ENCODE measurements around the gene A3GALT2. TPM values are rescaled to one million over a fixed set of nuclear protein-coding genes. Genes with fewer than 3 reads are reported as not detected.
A peak's percentile ranks its signal among the peaks of the same experiment; 100 is the strongest.
"Not testable (repeated sequence)": the region's sequence is repeated elsewhere in the genome, so short reads cannot be mapped to it uniquely, and the experiment has no call there.

Gene A3GALT2
- total and polyA plus RNA-seq, 9 donors, result not detected

- Histone ChIP-seq H3K36me3 (no peaks in the 10 kb centered on the region), H3K4me1 (ENCODE audit: insufficient read depth) (no peaks in the 10 kb centered on the region), H3K4me3 (no peak overlapping the region), H3K27me3 (no peaks in the 10 kb centered on the region), H3K9me3 (no peaks in the 10 kb centered on the region), H3K27ac (no peak overlapping the region)
- intact Hi-C loops (cut with DNase I), result no loop called here
- 77 to 83% (median 79%) methylated on average over 2 of the region's 2 CpGs for WGBS, 3 donors
- TF ChIP-seq EP300 (IDR thresholded peaks at IDR 0.05), result no peak
- no peak for TF ChIP-seq POLR2A (IDR thresholded peaks at IDR 0.05)
- TF ChIP-seq CTCF (IDR thresholded peaks at IDR 0.05), result no peak
- DNase-seq, result no peak
Measured at GRCh38 chr1:33316601-33317000, 4.3 kb downstream of the A3GALT2 start.

- no peaks in the 10 kb centered on the region for H3K27me3 ChIP-seq
- intact Hi-C loops (cut with DNase I), result no loop called here
- no peak overlapping the region for H3K4me3 ChIP-seq
- no peaks in the 10 kb centered on the region for H3K4me1 ChIP-seq (ENCODE audit: insufficient read depth)
- H3K36me3 ChIP-seq, result no peaks in the 10 kb centered on the region
- peak in 2 of 5 donors; percentile 7 to 13 for DNase-seq
- no peak for TF ChIP-seq EP300 (IDR thresholded peaks at IDR 0.05)
- TF ChIP-seq POLR2A (IDR thresholded peaks at IDR 0.05), result no peak
- no peak for TF ChIP-seq CTCF (IDR thresholded peaks at IDR 0.05)
- 83 to 93% (median 88%) methylated on average over 9 of the region's 9 CpGs for WGBS, 3 donors
- no peaks in the 10 kb centered on the region for H3K9me3 ChIP-seq
- H3K27ac ChIP-seq, result no peak overlapping the region
Measured at GRCh38 chr1:33314416-33314815, 6.5 kb downstream of the A3GALT2 start.

GRCh38 chr1:33312413-33312749 lies 8.5 kb downstream of the A3GALT2 start:
- Histone ChIP-seq H3K4me3 (no peak overlapping the region), H3K27me3 (no peaks in the 10 kb centered on the region), H3K9me3 (no peaks in the 10 kb centered on the region), H3K27ac (no peak overlapping the region), H3K36me3 (no peaks in the 10 kb centered on the region), H3K4me1 (ENCODE audit: insufficient read depth) (no peaks in the 10 kb centered on the region)
- WGBS, 3 donors, result 69 to 75% (median 72%) methylated on average over 5 of the region's 5 CpGs
- DNase-seq, result peak in 2 of 5 donors; percentile 14 to 28
- no peak for TF ChIP-seq EP300 (IDR thresholded peaks at IDR 0.05)
- intact Hi-C loops (cut with DNase I), result no loop called here

- Histone ChIP-seq H3K27ac (no peak overlapping the region), H3K4me1 (ENCODE audit: insufficient read depth) (peaks cover 3% of the 10 kb centered on the region), H3K4me3 (no peak overlapping the region), H3K36me3 (no peaks in the 10 kb centered on the region), H3K27me3 (no peaks in the 10 kb centered on the region), H3K9me3 (no peaks in the 10 kb centered on the region)
- TF ChIP-seq CTCF (IDR thresholded peaks at IDR 0.05), result no peak
- no peak for TF ChIP-seq POLR2A (IDR thresholded peaks at IDR 0.05)
- TF ChIP-seq EP300 (IDR thresholded peaks at IDR 0.05), result no peak
- 91 to 96% (median 92%) methylated on average over 7 of the region's 7 CpGs for WGBS, 3 donors
- DNase-seq, result no peak
- intact Hi-C loops (cut with DNase I), result no loop called here
Measured at GRCh38 chr1:33311706-33312412, 9.0 kb downstream of the A3GALT2 start.

- Histone ChIP-seq H3K27ac (no peak overlapping the region), H3K4me3 (no peak overlapping the region), H3K36me3 (no peaks in the 10 kb centered on the region), H3K9me3 (no peaks in the 10 kb centered on the region), H3K27me3 (no peaks in the 10 kb centered on the region), H3K4me1 (ENCODE audit: insufficient read depth) (peaks cover 8% of the 10 kb centered on the region)
- WGBS, 3 donors, result 76 to 82% (median 80%) methylated on average over 8 of the region's 8 CpGs
- TF ChIP-seq POLR2A (IDR thresholded peaks at IDR 0.05) (no peak), EP300 (IDR thresholded peaks at IDR 0.05) (no peak), CTCF (IDR thresholded peaks at IDR 0.05) (no peak)
- DNase-seq, result no peak
- intact Hi-C loops (cut with DNase I), result no loop called here
Measured at GRCh38 chr1:33310702-33311101, 10.2 kb downstream of the A3GALT2 start.

GRCh38 chr1:33309351-33309750 lies 11.5 kb downstream of the A3GALT2 start:
- 92 to 95% (median 95%) methylated on average over 6 to 32 of the region's 32 CpGs for WGBS, 3 donors
- intact Hi-C loops (cut with DNase I); H3K27ac ChIP-seq: not testable (repeated sequence)

More at GRCh38 chr1:33309351-33309750, 11.5 kb downstream of the A3GALT2 start:
- H3K4me1 ChIP-seq (ENCODE audit: insufficient read depth); H3K4me3 ChIP-seq; H3K9me3 ChIP-seq; H3K36me3 ChIP-seq; H3K27me3 ChIP-seq: not testable (repeated sequence)
- peak in 1 of 5 donors; percentile 27 for DNase-seq

Data from ovary (tissue), 9 donors.